ENCODE measurements around the gene DNAJC1. TPM values are rescaled to one million over a fixed set of nuclear protein-coding genes. Genes with fewer than 3 reads are reported as not detected.

Gene DNAJC1
- total and polyA plus RNA-seq, 7 donors: 9.9 to 135 (median 51.9) TPM

DNA sequence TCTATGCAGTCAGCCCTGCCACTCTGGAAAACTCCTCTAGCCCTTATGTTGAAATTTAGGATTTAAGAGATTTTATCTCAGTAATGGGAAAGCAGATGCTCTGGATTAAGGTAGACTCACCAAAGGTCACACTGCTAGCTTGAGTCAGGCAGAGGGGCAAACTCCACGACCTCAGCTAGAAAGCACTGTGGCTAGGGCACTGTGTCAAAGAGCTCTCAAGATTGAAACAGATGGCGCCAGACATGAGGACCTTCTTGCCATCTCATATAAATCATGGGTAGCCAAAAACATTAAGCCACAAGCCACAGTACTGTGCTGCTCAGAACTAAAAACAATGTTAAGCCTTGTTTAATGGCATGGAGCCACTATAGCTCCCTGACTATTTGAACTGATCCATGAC lies 188.7 kb downstream of the DNAJC1 start:
- WGBS, 2 donors: 89 to 92% methylated on average over 2 of the region's 2 CpGs
- intact Hi-C loops (cut with DNase I): no loop called here
- Histone ChIP-seq H3K9me3 (no peaks in the 10 kb centered on the region), H3K4me1 (no peaks in the 10 kb centered on the region), H3K4me3 (no peak overlapping the region), H3K27ac (no peak overlapping the region), H3K36me3 (no peaks in the 10 kb centered on the region), H3K27me3 (no peaks in the 10 kb centered on the region)
- TF ChIP-seq EP300 (IDR thresholded peaks at IDR 0.05): no peak
- TF ChIP-seq POLR2A (IDR thresholded peaks at IDR 0.05): no peak
- DNase-seq: no peak

DNA sequence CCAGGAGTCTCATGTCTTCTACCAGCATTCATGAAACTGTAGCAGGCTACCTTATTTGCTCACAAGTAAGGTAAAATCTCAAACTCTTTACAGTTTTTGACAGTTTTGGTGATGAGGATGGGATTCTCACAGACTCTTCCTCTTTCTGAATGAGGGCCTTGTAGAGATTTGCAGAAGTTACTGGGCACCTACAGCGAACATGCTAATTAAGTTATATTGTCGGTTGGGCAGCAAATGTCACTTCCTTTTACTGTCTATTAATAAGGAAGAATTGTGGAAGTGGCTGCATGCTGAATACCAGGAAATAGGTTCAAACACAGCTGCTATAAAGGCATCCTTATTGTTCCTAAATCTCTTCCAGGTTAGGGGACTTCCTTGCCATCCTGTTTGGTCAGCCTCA lies 189.6 kb downstream of the DNAJC1 start:
- intact Hi-C loops (cut with DNase I): no loop called here
- no peak for TF ChIP-seq EP300 (IDR thresholded peaks at IDR 0.05)
- TF ChIP-seq POLR2AphosphoS5 (IDR thresholded peaks at IDR 0.05): no peak
- TF ChIP-seq, protein P1, sequence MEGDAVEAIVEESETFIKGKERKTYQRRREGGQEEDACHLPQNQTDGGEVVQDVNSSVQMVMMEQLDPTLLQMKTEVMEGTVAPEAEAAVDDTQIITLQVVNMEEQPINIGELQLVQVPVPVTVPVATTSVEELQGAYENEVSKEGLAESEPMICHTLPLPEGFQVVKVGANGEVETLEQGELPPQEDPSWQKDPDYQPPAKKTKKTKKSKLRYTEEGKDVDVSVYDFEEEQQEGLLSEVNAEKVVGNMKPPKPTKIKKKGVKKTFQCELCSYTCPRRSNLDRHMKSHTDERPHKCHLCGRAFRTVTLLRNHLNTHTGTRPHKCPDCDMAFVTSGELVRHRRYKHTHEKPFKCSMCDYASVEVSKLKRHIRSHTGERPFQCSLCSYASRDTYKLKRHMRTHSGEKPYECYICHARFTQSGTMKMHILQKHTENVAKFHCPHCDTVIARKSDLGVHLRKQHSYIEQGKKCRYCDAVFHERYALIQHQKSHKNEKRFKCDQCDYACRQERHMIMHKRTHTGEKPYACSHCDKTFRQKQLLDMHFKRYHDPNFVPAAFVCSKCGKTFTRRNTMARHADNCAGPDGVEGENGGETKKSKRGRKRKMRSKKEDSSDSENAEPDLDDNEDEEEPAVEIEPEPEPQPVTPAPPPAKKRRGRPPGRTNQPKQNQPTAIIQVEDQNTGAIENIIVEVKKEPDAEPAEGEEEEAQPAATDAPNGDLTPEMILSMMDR (IDR thresholded peaks at IDR 0.05): no peak
- TF ChIP-seq POLR2A (IDR thresholded peaks at IDR 0.05): no peak

DNA sequence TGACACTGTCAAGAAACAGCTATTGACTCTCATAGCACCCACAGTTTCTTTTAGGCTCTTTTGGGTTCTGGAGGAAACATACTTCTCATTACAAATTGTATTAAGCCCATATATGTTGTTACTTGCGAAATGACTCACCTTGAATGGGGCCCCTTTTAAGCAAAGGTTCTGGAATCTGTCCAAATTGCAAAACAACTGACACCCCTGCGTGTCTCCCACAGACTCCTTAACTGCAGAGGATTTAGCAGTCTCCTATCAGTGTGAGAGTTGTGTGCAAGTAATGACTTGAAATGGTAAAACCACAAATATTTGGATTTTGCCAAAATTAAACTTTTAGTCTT lies 192.3 kb downstream of the DNAJC1 start:
- no peaks in the 10 kb centered on the region for H3K4me1 ChIP-seq
- TF ChIP-seq EP300 (IDR thresholded peaks at IDR 0.05): no peak
- TF ChIP-seq POLR2AphosphoS5 (IDR thresholded peaks at IDR 0.05): no peak
- no peak for TF ChIP-seq POLR2A (IDR thresholded peaks at IDR 0.05)
- TF ChIP-seq, protein P1 (IDR thresholded peaks at IDR 0.05): no peak
- H3K27ac ChIP-seq: no peak overlapping the region
- intact Hi-C loops (cut with DNase I): no loop called here
- no peaks in the 10 kb centered on the region for H3K27me3 ChIP-seq
- no peaks in the 10 kb centered on the region for H3K9me3 ChIP-seq
- DNase-seq: no peak
- no peaks in the 10 kb centered on the region for H3K36me3 ChIP-seq
- no peak overlapping the region for H3K4me3 ChIP-seq
- 86 to 90% methylated on average over 2 of the region's 2 CpGs for WGBS, 2 donors

More for the DNA sequence above, 189.6 kb downstream of the DNAJC1 start:
- 71 to 87% methylated on average over 2 of the region's 2 CpGs for WGBS, 2 donors
- Histone ChIP-seq H3K36me3 (no peaks in the 10 kb centered on the region), H3K27me3 (no peaks in the 10 kb centered on the region), H3K4me3 (no peak overlapping the region), H3K4me1 (no peaks in the 10 kb centered on the region), H3K9me3 (no peaks in the 10 kb centered on the region), H3K27ac (no peak overlapping the region)
- no peak for DNase-seq

DNA sequence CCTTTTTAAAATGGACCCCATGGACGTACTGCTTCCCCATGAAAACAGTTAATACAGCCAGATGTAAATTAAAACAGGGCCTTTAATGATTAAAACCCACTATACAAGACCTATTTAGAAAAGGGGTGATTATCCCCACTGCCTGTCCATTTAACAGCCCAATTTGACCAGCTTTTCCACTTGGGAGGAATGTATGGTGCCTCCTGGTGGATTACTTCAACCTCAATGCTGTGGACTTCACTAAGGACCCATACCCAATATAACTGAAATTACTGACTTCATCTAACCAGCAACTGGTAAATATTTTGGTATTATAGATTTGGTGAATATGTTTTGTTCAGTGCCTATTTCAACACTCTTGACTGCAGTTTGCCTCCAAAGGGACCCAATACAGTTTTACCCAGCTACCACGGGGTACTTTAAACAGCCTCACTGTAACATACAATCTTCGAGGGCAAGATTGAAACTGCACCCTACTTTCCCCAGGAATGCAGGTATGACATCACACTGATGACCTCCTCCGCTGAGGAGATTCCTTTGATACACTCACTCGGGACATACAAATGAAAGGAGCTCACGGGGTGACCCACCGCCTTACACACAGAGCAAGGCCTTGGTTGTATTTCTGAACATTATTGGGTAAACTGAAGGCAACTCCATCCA lies 192.8 kb downstream of the DNAJC1 start:
- Histone ChIP-seq H3K4me3 (no peak overlapping the region), H3K27ac (no peak overlapping the region), H3K9me3 (no peaks in the 10 kb centered on the region), H3K27me3 (no peaks in the 10 kb centered on the region), H3K36me3 (no peaks in the 10 kb centered on the region), H3K4me1 (no peaks in the 10 kb centered on the region)
- intact Hi-C loops (cut with DNase I): no loop called here
- TF ChIP-seq, protein P1 (IDR thresholded peaks at IDR 0.05): no peak
- no peak for TF ChIP-seq POLR2A (IDR thresholded peaks at IDR 0.05)
- TF ChIP-seq EP300 (IDR thresholded peaks at IDR 0.05): no peak
- TF ChIP-seq POLR2AphosphoS5 (IDR thresholded peaks at IDR 0.05): no peak
- WGBS, 2 donors: 97 to 98% methylated on average over 7 of the region's 7 CpGs
- no peak for DNase-seq

DNA sequence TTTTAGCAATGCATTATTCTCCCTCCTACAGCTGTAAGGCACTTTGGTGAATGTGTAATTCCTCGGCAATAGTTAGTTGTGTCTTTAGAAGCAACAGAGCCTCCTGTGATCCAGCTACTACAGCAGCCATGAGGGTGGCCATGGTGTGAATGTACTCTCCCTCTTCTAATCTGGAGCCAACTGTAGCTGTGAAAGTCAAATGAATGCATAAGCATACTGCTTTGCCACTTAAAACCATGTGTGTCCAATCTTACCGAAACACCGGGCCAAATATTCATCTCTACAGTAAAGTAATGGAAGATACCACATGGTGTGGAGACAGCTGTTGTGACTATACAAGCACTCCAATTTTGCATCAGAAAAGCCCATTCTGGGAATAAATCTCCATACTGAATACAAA lies 195.0 kb downstream of the DNAJC1 start:
- no peaks in the 10 kb centered on the region for H3K27me3 ChIP-seq
- H3K27ac ChIP-seq: no peak overlapping the region
- intact Hi-C loops (cut with DNase I): no loop called here
- no peak overlapping the region for H3K4me3 ChIP-seq
- TF ChIP-seq EP300 (IDR thresholded peaks at IDR 0.05) (no peak), POLR2AphosphoS5 (IDR thresholded peaks at IDR 0.05) (no peak), POLR2A (IDR thresholded peaks at IDR 0.05) (no peak)
- TF ChIP-seq, protein P1 (IDR thresholded peaks at IDR 0.05): no peak
- H3K9me3 ChIP-seq: no peaks in the 10 kb centered on the region
- no peak for DNase-seq
- 88 to 95% methylated on average over 3 of the region's 3 CpGs for WGBS, 2 donors
- no peaks in the 10 kb centered on the region for H3K4me1 ChIP-seq
- no peaks in the 10 kb centered on the region for H3K36me3 ChIP-seq

All from sigmoid colon (tissue), 7 donors.